NCI-H1417 treated with DMSO at 0.1 percent for 48 hours (cell line): ENCODE results near the gene CHRNB1.
A peak's percentile ranks its signal among the peaks of the same experiment; 100 is the strongest.
"Not testable (repeated sequence)": the region's sequence is repeated elsewhere in the genome, so short reads cannot be mapped to it uniquely, and the experiment has no call there.

Experiments
- DNase-seq: peaks from one replicate; lab custom pipeline; 2025; lab: John Stamatoyannopoulos, UW

The CHRNB1 gene

GRCh38 chr17:7467498-7467897 lies 22.6 kb downstream of the CHRNB1 start:
- no peak for DNase-seq

- no peak for DNase-seq
Measured at GRCh38 chr17:7468290-7468689, 23.4 kb downstream of the CHRNB1 start.

GRCh38 chr17:7468804-7469389 lies 24.0 kb downstream of the CHRNB1 start:
- no peak for DNase-seq

GRCh38 chr17:7469843-7470242 lies 25.0 kb downstream of the CHRNB1 start:
- not testable (repeated sequence) for DNase-seq

GRCh38 chr17:7470457-7470973 lies 25.7 kb downstream of the CHRNB1 start:
- DNase-seq: not testable (repeated sequence)

- DNase-seq: no peak
Measured at GRCh38 chr17:7471729-7472128, 26.9 kb downstream of the CHRNB1 start.

- DNase-seq: not testable (repeated sequence)
Measured at GRCh38 chr17:7474767-7475166, 29.9 kb downstream of the CHRNB1 start.

GRCh38 chr17:7475764-7476422 lies 31.0 kb downstream of the CHRNB1 start:
- DNase-seq: no peak

- no peak for DNase-seq
Measured at GRCh38 chr17:7476494-7476893, 31.6 kb downstream of the CHRNB1 start.

GRCh38 chr17:7476951-7477350 lies 32.1 kb downstream of the CHRNB1 start:
- no peak for DNase-seq

- no peak for DNase-seq
Measured at GRCh38 chr17:7477392-7478275, 32.8 kb downstream of the CHRNB1 start.

GRCh38 chr17:7478276-7479212 lies 33.7 kb downstream of the CHRNB1 start:
- no peak for DNase-seq

- no peak for DNase-seq
Measured at GRCh38 chr17:7479213-7480088, 34.6 kb downstream of the CHRNB1 start, which contains the start of gene ZBTB4. TSS of gene ZBTB4 (minus strand) at chr17:7479631. CDS start at chr17:7466801, 12,830 bp downstream.

GRCh38 chr17:7480089-7480384 lies 35.2 kb downstream of the CHRNB1 start:
- no peak for DNase-seq

GRCh38 chr17:7481275-7481674 lies 36.4 kb downstream of the CHRNB1 start, which contains the start of gene SLC35G6:
TSS of gene SLC35G6 (plus strand) at chr17:7481446. CDS start at chr17:7481517, 71 bp downstream.
- not testable (repeated sequence) for DNase-seq

GRCh38 chr17:7481842-7482741 lies 37.2 kb downstream of the CHRNB1 start:
- DNase-seq: not testable (repeated sequence)

- DNase-seq: not testable (repeated sequence)
Measured at GRCh38 chr17:7482742-7483088, 37.9 kb downstream of the CHRNB1 start.

GRCh38 chr17:7483255-7484066 lies 38.6 kb downstream of the CHRNB1 start:
- DNase-seq: peak; percentile 87
